GM20431 (cell line): ENCODE results near the gene KDM4B.

ENCODE experiments used
- in situ Hi-C: fragments of 300-500 bp; cut with MseI, MboI; formaldehyde crosslinking; loops from one replicate; pipeline ENCODE4 v1.15.0; 2020; ENCODE audit warnings: low sequenced_read_pairs; ENCODE audit not compliant: unreplicated experiment

The KDM4B gene

DNA sequence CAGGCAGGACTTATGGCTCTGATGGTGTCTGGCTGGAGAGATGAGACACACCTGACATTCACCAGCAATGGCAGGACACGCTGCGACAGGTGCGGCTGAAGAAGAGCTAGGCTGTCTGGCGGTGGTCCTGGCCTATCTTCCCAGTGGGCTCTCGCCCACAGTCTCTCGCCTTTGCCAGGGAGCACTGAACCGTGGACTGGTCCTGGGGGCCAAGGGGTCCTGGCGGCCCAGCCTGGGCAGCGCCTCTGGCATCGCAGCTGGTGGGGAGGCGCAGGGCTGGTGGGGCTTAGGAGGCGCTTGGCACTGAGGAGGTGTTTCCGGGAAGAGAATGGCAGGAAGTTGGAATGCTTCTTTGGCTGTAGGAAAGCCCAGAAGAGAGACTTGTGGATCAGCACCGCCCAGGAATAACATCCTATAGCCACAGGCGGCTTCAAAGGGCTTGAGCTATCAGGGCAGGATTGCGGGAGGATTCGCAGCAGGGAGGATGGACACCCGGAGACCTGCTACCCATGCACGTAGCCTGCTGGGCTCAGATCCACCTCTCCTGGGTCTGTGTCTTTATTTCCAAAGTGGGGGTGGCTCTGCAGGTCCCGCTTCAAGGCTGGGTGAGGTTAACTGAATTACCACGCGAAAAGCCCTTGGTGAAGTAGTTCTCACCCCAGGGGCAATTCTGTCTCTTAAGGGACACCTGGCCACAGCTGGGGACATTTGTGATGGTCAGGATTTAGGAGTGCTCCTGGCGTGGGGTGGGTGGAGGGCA, 14.6 kb downstream of the KDM4B start:
- in situ Hi-C loops = no loop called here

DNA sequence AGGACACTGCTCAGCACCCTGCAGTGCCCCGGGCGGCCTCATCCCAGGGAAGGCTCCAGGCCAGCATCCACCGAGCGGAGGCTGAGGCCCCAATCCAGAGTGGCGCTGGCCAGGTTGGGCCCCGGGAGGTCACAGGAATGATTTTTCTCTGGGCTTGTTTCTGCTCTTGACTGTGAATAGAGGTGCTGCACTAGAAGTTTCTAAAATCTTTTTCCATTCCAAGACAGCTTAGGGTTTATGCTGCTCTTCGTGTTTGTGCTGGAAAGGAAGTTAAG, 15.1 kb downstream of the KDM4B start:
- in situ Hi-C loops = no loop called here

DNA sequence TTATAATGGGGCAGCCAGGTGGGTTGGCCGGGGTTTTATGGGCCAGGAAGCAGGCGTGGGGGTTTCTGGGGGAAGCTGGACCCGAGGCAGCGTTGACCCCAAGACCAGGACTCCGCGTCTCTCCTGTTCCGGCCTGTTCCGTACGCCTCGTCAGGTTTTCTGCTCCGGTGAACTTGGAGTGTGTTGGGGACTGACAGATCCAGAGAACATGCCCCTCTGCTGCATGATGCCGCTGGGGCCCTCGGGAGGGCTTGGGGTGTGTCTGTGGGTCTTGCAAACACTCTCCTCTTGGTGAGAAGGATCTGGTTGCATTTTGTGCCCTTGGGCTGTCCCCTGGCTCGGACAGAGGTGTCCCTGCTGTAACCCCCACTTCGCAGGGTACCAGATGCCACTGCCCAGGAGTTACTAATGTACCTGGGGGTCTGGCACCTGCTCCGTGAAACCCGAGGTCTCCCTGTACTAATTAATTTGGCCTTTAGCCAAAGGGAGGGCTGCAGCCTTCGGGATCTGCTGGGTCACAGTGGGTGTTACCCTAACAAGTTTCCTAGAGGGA, 15.6 kb downstream of the KDM4B start:
- in situ Hi-C loops = no loop called here

- in situ Hi-C loops = no loop called here
These were observed 16.7 kb downstream of the KDM4B start for GRCh38 chr19:4985551-4985991.

- in situ Hi-C loops = no loop called here
These were observed 17.1 kb downstream of the KDM4B start for GRCh38 chr19:4986056-4986455.

GRCh38 chr19:4986471-4986891, 17.6 kb downstream of the KDM4B start:
- in situ Hi-C loops = no loop called here

DNA sequence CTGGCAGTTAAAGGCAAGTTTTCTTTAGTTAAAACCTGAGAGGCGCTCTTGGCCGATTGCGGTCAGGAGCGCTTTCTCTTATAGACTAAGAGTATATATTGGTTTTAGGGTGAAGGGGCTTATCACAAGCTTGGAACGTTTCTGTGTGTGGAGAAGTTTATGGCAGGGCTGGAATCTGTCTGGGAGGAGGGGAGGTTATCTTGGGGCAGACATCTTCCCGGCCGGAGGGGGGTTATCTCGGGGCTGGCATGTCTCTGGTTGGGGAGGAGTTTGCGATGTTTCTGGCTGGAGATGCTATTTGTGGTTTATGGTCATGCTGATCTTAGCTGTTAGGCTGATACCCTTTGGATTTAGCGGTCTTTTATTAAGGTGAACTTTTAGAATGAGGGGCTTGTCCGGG, 18.3 kb downstream of the KDM4B start:
- in situ Hi-C loops = no loop called here

DNA sequence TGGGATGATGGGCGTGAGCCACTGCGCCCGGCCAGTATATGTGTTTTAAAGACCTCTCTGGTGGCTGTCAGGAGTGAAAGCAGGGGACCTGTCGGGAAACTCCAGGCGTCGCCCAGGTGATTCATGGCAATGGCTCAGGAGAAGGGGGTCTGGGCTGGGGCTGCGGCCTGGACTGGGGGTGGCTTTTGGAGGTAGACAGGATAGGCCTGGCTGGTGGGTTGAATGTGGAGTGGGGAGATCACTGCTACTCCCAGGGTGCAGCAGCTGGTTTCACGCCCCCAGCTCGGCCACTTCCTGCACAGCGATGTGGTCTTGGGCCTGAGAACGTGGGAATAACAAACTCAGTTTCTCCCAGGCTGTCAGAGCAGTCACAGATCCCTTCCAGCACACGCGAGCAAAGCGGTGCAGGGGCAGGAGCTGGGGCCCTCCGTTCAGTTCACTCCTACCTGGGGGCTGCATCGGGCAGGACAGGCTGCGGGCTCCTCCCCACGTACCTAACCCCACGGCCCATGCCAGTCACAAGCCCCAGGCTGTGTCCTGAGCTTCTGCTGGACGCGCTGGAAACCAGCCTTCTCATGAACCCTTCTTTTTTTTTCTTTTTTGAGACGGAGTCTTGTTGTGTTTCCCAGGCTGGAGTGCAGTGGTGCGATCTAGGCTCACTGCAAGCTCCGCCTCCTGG, 18.9 kb downstream of the KDM4B start:
- in situ Hi-C loops = no loop called here

DNA sequence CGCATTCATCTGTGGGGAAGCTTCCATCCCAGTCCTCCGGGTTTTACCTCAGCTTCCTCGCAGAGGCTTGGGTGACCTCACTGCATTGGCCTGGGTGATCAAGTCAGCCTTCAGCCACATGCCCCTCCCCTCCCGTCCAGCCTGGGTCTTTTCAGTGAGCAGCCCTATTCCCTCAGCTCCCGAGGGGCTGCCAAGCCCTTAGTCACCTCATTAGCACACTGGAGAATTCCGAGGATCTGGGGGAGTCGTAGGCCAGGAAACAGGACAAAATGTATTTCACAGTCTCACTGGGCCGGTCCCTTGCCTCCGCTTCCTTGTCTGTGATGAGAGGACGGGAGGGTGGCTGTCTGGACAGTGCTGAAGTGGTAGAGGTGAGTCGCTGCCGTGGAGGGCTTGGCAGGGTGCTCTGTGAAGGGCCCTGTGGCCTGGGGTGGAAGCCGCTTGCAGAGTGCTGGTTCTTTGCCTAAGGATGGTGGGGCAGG, 19.9 kb downstream of the KDM4B start:
- in situ Hi-C loops = no loop called here

DNA sequence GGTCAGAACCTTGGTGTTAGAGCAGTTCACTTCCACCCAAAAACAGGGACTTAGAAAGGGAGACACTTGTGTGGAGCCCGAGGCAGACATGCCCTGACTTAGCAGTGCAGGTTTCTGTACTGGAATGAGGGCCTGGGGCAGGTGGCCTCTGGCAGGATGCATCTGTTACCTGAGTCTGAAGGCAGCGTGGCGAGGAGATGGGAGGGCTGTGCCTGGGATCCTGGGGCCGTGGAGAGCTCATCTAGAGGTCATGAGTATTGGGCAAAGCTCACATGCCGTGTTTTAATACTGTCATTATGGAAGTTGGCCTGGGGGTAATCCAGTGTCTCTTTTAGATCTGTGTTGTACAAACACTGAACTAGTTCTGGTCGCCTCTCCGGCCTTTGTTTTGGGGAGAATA, 21.4 kb downstream of the KDM4B start:
- in situ Hi-C loops = no loop called here

- in situ Hi-C loops = no loop called here
These were observed 22.6 kb downstream of the KDM4B start for GRCh38 chr19:4991538-4991937.

DNA sequence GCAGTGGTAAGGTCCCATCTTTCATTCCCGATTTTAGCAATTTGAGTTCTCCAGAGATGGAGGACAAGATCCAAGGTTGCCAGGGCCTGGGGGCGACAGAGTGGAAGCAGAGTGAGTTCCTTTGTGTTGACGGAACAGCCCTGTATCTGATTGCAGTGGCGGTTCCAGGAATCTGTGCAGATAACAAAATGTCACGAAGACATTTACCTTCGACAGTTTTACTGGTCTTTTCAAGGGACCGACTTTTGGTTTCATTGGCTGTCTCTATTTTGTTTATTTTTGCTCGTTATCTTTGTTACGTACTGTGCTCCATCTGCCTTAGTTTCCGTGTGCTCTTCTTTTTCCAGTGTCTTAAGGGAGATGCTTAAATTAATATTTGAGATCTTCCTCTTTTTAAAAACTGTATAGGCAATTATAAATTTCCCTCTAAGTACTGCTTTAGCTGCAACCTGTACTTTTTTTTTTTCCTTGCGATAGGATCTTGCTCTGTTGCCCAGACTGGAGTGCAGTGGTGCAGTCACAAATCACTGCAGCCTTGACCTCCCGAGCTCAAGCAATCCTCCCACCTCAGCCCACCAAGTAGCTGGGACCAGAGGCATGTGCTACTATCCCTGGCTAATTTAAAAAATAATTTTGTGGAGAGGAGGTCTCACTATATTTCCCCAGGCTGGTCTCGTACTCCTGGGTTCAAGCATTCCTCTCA, 23.2 kb downstream of the KDM4B start:
- in situ Hi-C loops = no loop called here

- in situ Hi-C loops = no loop called here
These were observed 24.8 kb downstream of the KDM4B start for GRCh38 chr19:4993683-4994082.

- in situ Hi-C loops = no loop called here
These were observed 27.8 kb downstream of the KDM4B start for GRCh38 chr19:4996701-4997100.

DNA sequence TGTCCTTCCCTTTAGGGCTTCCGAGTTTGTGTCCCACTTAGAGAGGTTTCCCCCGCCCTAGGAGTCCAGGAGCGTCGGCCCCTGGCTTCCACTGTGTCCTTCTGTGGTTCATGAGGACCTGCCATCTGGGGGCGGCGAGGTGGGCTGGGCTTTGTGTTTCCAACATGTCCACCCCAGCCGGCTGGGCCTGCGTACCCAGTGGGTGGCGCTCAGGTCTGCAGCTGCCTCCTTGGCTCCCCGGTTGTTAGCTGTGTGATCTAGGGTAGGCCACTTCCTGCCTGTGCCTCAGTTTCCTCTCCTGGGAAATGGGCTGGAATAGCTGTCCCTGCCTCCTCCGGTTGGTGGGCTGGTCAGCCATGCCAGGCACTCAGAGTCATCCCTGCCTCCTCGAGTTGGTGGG, 28.4 kb downstream of the KDM4B start:
- in situ Hi-C loops = no loop called here

- in situ Hi-C loops = no loop called here
These were observed 31.3 kb downstream of the KDM4B start for GRCh38 chr19:5000120-5000611.

DNA sequence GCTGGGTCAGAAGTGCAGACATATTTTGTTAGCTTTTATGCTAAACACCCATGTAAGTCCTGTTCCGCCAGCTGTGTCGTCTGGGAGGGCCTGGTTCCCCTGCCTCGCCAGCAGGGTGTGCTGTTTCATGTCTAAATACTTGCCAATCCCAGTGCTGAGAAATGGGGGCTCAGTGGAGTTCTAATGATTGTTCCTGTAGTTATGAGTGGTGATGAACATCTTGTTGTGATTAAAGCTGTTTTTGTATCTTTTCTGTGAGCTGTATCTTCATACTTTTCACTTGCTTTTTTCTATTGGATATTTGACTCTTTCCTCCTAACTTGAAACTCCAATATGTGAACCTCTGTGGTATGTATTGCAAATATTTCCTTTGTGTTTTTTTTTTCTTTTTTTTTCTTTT, 32.7 kb downstream of the KDM4B start:
- in situ Hi-C loops = no loop called here

DNA sequence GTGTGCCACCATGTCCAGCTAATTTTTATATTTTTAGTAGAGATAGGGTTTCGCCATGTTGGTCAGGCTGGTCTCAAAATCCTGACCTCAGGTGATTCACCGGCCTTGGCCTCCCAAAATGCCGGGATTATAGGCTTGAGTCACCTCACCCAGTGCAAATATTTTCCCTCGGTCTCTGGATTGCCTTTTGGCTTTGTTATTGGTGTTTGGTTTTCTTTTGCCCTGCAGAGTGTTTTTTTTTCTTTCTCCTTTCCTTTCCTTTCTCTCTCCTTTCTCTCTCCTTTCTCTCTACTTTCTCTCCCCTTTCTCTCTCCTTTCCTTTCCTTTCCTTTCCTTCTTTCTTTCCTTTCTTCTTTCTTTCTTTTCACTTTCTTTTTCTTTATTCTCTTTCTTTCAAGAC, 33.2 kb downstream of the KDM4B start:
- in situ Hi-C loops = no loop called here

GRCh38 chr19:5003781-5004180, 34.9 kb downstream of the KDM4B start:
- in situ Hi-C loops = no loop called here

GRCh38 chr19:5005096-5005495, 36.2 kb downstream of the KDM4B start:
- in situ Hi-C loops = no loop called here

DNA sequence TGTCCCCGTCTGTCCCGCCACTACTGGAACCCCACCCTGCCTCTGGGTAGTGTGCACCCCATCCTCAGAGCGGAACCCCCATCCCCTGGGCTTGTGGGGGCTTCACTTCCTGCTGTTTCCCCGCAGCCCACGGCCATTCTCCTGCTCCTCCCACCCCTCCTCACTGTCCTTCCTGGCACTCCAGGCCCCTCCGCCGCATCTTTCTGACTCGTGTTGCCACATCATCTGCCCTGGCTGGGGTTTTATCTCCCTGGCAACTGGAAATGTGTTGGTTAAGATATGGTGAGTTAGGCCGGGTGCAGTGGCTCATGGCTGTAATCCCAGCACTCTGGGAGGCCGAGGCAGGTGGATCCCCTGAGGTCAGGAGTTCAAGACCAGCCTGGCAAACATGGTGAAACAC, 37.3 kb downstream of the KDM4B start:
- in situ Hi-C loops = no loop called here
